ENCODE results near the gene UBR3.
"Not testable (repeated sequence)": the region's sequence is repeated elsewhere in the genome, so short reads cannot be mapped to it uniquely, and the experiment has no call there.

Gene UBR3

DNA sequence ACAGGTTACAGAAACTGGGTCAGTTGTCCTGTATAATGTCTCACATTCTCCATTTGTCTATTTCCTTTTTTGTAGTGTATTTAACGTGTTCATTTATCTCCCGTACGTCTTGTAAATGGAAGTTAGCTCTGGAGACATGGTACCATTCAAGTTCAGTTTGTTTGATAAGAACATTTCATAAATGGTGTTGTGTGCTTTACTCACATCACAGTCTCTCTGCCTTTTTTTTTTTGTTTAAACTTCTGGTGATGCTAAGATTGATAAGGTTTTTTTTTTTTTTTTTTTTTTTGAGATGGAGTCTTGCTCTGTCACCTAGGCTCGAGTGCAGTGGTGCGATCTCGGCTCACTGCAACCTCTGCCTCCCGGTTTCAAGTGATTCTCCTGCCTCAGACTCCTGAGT, 41.7 kb downstream of the UBR3 start:
- DNase-seq (ENCODE audit: extremely low read depth, insufficient read length) = no peak
- TF ChIP-seq, protein P1, sequence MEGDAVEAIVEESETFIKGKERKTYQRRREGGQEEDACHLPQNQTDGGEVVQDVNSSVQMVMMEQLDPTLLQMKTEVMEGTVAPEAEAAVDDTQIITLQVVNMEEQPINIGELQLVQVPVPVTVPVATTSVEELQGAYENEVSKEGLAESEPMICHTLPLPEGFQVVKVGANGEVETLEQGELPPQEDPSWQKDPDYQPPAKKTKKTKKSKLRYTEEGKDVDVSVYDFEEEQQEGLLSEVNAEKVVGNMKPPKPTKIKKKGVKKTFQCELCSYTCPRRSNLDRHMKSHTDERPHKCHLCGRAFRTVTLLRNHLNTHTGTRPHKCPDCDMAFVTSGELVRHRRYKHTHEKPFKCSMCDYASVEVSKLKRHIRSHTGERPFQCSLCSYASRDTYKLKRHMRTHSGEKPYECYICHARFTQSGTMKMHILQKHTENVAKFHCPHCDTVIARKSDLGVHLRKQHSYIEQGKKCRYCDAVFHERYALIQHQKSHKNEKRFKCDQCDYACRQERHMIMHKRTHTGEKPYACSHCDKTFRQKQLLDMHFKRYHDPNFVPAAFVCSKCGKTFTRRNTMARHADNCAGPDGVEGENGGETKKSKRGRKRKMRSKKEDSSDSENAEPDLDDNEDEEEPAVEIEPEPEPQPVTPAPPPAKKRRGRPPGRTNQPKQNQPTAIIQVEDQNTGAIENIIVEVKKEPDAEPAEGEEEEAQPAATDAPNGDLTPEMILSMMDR (IDR thresholded peaks at IDR 0.05; ENCODE audit: insufficient read depth, low read length, poor library complexity, severe bottlenecking) = no peak
- no peaks in the 10 kb centered on the region for H3K27me3 ChIP-seq (replicated peaks; ENCODE audit: control insufficient read depth, insufficient read depth, low read length)

DNA sequence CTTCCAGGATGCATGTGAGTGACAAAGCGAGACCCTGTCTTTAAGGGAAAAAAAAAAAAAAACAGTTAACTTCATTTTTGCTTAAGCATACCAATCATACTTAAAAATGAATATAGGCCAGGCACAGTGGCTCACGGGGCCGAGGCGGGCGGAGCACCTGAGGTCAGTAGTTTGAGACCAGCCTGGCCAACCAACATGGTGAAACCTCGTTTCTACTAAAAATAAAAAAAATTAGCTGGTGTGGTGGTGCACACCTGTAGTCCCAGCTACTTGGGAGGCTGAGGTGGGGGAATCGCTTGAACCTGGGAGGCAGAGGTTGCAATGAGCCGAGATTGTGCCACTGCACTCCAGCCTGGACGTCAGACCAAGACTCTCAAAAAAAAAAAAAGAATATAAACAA, 44.1 kb downstream of the UBR3 start:
- H3K36me3 ChIP-seq (ENCODE audit: control insufficient read depth, insufficient read depth, low read length); DNase-seq (ENCODE audit: extremely low read depth, insufficient read length); H3K27me3 ChIP-seq (replicated peaks; ENCODE audit: control insufficient read depth, insufficient read depth, low read length); H3K4me3 ChIP-seq (replicated peaks; ENCODE audit: low read depth, low read length): not testable (repeated sequence)

More for the DNA sequence above, 41.7 kb downstream of the UBR3 start:
- no peaks in the 10 kb centered on the region for H3K36me3 ChIP-seq (ENCODE audit: control insufficient read depth, insufficient read depth, low read length)
- no peak overlapping the region for H3K4me3 ChIP-seq (replicated peaks; ENCODE audit: low read depth, low read length)

DNA sequence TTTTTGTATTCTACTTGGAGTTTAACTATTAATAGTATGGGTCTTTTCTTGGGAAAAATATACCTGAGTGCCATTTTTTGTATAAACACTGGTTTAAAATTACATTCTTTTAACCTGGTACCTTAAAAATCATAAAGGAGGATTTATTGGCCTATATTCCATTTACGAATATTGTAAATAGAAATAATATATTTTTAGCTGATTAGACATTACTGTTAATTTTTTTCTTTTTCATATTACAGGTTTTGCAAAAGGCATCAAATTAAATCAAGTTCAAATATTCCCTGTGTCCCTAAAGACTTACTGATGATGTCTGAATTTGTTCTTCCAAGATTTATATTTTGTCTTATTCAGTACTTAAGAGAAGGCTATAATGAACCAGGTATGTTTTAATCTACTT, 44.7 kb downstream of the UBR3 start:
- no peak for DNase-seq (ENCODE audit: extremely low read depth, insufficient read length)
- TF ChIP-seq, protein P1 (IDR thresholded peaks at IDR 0.05; ENCODE audit: insufficient read depth, low read length, poor library complexity, severe bottlenecking) = no peak
- Histone ChIP-seq H3K27me3 (replicated peaks; ENCODE audit: control insufficient read depth, insufficient read depth, low read length) (no peaks in the 10 kb centered on the region), H3K4me3 (replicated peaks; ENCODE audit: low read depth, low read length) (no peak overlapping the region), H3K36me3 (ENCODE audit: control insufficient read depth, insufficient read depth, low read length) (no peaks in the 10 kb centered on the region)

DNA sequence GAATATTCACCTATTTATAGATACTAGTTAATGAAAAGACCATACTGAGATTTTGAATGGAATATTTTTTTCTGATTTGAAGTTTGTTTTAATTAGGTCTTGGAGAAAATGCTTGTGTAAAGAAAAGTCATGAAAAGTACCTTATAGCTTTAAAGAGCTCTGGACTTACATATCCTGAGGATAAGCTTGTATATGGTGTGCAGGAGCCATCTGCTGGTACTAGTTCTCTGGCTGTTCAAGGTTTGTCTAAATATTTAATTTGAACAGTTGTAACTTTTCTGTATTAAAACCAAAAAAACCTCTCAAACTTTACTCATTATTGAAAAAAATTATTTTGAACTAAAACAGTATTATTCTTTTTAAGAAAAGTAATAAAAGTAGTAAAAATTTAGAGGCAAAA, 50.1 kb downstream of the UBR3 start:
- no peak overlapping the region for H3K4me3 ChIP-seq (replicated peaks; ENCODE audit: low read depth, low read length)
- no peaks in the 10 kb centered on the region for H3K27me3 ChIP-seq (replicated peaks; ENCODE audit: control insufficient read depth, insufficient read depth, low read length)
- TF ChIP-seq, protein P1 (IDR thresholded peaks at IDR 0.05; ENCODE audit: insufficient read depth, low read length, poor library complexity, severe bottlenecking) = peak; percentile 18
- no peaks in the 10 kb centered on the region for H3K36me3 ChIP-seq (ENCODE audit: control insufficient read depth, insufficient read depth, low read length)
- DNase-seq (ENCODE audit: extremely low read depth, insufficient read length) = no peak

DNA sequence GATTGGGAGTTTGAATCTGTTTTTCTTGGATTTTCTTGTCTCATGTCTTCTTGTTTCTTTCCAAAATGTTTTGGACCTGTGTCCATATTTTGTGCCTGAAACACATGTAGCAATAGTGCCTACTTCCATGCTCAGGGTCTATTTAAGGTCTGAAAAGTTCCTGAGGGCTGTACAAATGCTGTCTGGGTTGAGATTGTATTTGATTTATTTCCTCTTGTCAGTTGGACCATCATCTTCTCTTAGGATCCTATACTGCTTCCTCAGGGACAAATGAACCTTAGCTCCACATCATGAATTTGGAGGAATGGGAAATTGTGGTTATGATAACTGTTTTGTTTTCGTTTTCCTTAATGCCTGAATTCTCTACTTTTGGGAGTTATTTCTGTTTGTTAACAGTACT, 59.9 kb downstream of the UBR3 start:
- Histone ChIP-seq H3K36me3 (ENCODE audit: control insufficient read depth, insufficient read depth, low read length) (no peaks in the 10 kb centered on the region), H3K4me3 (replicated peaks; ENCODE audit: low read depth, low read length) (no peak overlapping the region), H3K27me3 (replicated peaks; ENCODE audit: control insufficient read depth, insufficient read depth, low read length) (no peaks in the 10 kb centered on the region)
- DNase-seq (ENCODE audit: extremely low read depth, insufficient read length) = no peak
- TF ChIP-seq, protein P1 (IDR thresholded peaks at IDR 0.05; ENCODE audit: insufficient read depth, low read length, poor library complexity, severe bottlenecking) = no peak

DNA sequence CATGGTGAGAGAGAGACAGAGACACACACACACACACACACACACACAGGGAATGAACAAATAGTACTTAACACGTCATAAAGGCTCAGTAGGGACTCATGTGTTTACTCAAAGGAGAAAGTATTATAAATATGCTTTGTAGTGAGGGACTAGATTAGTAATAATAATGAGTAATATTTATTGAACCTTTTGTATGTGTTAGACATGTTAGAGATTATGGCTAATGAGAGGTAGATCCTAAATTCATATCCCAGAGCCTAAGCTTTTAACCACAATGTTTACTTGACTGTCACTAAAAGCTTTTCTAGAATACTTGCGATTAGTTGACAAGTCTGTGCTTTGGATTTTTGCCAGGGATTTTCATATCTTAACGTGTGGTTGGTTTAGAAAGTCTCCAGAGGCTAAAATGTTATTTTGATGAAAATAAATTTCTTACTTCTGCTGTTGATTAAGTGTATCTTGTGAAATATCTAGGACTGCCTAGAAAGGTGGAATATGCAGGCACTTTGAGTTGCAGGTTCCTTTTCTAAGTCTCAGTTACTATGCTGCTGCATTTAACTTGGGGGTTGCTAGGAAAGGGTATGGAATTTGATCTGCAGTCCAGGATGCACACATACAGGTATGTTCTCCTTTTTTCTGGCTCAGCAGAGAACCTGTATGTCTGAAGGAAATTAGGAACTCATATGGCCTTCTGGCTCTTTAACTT, 64.5 kb downstream of the UBR3 start:
- Histone ChIP-seq H3K36me3 (ENCODE audit: control insufficient read depth, insufficient read depth, low read length) (no peaks in the 10 kb centered on the region), H3K27me3 (replicated peaks; ENCODE audit: control insufficient read depth, insufficient read depth, low read length) (no peaks in the 10 kb centered on the region), H3K4me3 (replicated peaks; ENCODE audit: low read depth, low read length) (no peak overlapping the region)
- TF ChIP-seq, protein P1 (IDR thresholded peaks at IDR 0.05; ENCODE audit: insufficient read depth, low read length, poor library complexity, severe bottlenecking) = no peak
- DNase-seq (ENCODE audit: extremely low read depth, insufficient read length) = no peak

Measured in GM06990 (cell line).